Measurements from ENCODE around the gene HDAC8.

DNA sequence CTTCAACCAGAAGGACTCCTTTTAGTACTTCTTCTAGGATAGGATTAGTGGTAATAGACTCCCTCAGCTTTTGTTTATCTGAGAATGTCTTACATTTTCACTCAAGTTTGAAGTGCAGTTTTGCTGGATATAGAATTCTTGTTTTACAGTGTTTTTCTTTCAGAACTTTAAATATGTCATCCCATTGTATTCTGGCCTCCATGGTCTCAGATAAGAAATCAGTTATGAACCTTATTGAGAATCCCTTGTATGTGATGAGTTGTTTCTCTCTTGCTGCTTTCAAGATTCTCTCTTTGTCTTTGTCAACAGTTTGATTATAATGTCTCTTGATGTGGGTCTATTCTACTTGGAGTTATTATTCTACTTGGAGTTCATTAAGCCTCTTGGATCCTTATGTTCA is 150.8 kb downstream of the HDAC8 start:
- TF ChIP-seq CTCF (IDR thresholded peaks at IDR 0.05), result no peak
- no peak for TF ChIP-seq POLR2AphosphoS5 (IDR thresholded peaks at IDR 0.05)
- TF ChIP-seq EP300 (IDR thresholded peaks at IDR 0.05), result no peak

Data from stomach (tissue), 4 donors.